Neural crest cell (in vitro differentiated cells): ENCODE results near the gene FHOD1. TPM values are rescaled to one million over a fixed set of nuclear protein-coding genes. Genes with fewer than 3 reads are reported as not detected.

ENCODE experiments used
- DNase-seq: peaks from one replicate; pipeline ENCODE4 v3.0.0; 2021; ENCODE audit warnings: low read depth, mixed read lengths, low spot score
- H3K27ac Mint-ChIP-seq: one replicate; pipeline ENCODE4 v1.8.0; 2021; ENCODE audit warnings: mild to moderate bottlenecking, mixed read lengths; ENCODE audit not compliant: unreplicated experiment
- H3K27me3 Mint-ChIP-seq: 2 replicates; pipeline ENCODE4 v1.8.0; 2021; ENCODE audit warnings: low read depth, mild to moderate bottlenecking, mixed read lengths
- H3K36me3 Mint-ChIP-seq: 2 replicates; pipeline ENCODE4 v1.8.0; 2021; ENCODE audit warnings: low read depth, mild to moderate bottlenecking, mixed read lengths
- H3K4me1 Mint-ChIP-seq: 2 replicates; pipeline ENCODE4 v1.8.0; 2021; ENCODE audit warnings: mixed read lengths
- H3K4me3 Mint-ChIP-seq: one replicate; pipeline ENCODE4 v1.8.0; 2021; ENCODE audit warnings: mild to moderate bottlenecking, mixed read lengths
- H3K9me3 Mint-ChIP-seq: 2 replicates; pipeline ENCODE4 v1.8.0; 2021; ENCODE audit warnings: mixed read lengths
- total RNA-seq: library from RNA; stranded (reverse); gene quantifications from 2 replicates; pipeline ENCODE4 v1.2.1, GENCODE V29; 2021
- TF ChIP-seq, protein P1 (sequence below): fragments of 200-600 bp; sonication (generic); conservative IDR thresholded peaks from 2 replicates; pipeline ENCODE4 v1.5.0; 2021; ENCODE audit warnings: antibody characterized with exemption, mild to moderate bottlenecking

Gene FHOD1
- total RNA-seq, 1 donor from 2014 or later = 45.5 TPM

DNA sequence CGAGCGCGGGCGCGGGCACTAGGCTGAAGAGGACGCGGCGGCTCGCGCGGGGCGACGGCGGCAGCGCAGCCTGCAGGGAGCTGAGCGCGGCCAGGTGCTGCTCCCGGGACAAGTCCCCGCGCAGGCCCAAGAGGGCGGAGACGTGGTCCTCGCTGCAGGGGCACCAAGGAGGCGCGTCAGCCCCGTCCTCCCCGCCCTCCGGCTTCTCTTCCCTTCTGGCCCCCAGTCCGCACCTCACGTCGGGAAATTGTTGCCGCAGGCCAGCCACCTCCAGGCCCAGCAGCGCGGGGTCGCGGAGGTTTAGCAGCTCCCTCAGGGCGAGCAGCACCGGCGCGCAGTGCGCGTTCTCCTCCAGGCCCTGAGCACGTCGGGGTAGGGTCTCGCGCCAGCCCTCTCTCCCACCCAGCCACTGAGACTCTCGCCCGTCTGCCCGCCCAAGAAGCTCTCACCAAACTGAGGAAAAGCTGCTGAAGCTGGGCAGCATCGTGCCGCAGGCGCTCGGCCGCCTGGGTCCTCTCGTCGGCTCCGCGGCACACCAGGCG, 62.8 kb downstream of the FHOD1 start:
- Mint-ChIP-seq H3K27ac (no peak overlapping the region), H3K4me3 (no peak overlapping the region), H3K36me3 (no peaks in the 10 kb centered on the region), H3K4me1 (peaks cover 7% of the 10 kb centered on the region), H3K9me3 (no peaks in the 10 kb centered on the region), H3K27me3 (peaks cover 28% of the 10 kb centered on the region)
- TF ChIP-seq, protein P1, sequence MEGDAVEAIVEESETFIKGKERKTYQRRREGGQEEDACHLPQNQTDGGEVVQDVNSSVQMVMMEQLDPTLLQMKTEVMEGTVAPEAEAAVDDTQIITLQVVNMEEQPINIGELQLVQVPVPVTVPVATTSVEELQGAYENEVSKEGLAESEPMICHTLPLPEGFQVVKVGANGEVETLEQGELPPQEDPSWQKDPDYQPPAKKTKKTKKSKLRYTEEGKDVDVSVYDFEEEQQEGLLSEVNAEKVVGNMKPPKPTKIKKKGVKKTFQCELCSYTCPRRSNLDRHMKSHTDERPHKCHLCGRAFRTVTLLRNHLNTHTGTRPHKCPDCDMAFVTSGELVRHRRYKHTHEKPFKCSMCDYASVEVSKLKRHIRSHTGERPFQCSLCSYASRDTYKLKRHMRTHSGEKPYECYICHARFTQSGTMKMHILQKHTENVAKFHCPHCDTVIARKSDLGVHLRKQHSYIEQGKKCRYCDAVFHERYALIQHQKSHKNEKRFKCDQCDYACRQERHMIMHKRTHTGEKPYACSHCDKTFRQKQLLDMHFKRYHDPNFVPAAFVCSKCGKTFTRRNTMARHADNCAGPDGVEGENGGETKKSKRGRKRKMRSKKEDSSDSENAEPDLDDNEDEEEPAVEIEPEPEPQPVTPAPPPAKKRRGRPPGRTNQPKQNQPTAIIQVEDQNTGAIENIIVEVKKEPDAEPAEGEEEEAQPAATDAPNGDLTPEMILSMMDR = no peak
- DNase-seq = no peak

DNA sequence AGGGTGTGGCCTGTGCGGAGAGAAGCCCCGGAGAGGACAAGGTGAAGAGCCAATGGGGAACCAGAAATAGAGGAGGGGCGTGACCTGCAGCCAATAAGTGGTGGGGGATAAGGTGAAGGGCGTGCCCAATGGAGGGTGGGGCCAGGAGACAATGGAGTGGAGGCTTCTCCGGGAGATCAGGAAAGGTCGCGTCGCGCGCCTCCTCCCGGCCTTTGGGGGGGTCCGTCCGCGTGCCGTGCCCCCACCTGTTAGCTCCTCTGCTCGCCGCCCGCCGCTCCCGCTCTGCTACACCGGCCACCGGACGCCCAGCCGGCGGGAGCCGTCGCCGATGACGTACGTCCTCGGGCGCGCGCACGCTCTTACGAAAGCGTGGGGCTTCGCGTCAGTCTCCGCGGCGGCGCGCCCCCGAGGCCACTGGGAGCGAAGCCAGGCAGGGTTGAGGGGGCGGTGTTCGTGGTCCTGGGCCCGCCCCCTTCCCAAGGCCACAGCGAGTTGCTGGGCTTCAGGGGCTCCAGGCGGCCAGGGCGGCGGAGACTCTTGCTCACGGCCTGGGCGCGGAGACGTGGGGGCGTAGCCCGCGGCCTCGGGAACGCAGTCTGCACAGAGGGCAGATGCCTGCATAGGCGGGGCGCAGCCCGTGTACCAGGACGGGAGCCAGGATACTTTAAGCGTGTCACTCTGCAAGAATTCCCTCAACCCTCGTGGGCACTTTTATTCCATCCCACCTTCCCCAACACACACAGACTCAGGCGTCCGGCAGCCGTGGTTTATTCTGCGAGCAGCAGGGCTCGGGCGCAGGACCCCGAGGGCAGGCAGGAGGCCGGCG, 63.4 kb downstream of the FHOD1 start, which contains the start of gene MATCAP1:
Gene MATCAP1, minus strand, starts transcription at position 337 of the 826 bp plus-strand sequence. CDS start 3,353 bp downstream, outside the sequence.
- Mint-ChIP-seq H3K9me3 (no peaks in the 10 kb centered on the region), H3K27me3 (peaks cover 31% of the 10 kb centered on the region), H3K4me1 (peaks cover 9% of the 10 kb centered on the region), H3K36me3 (peaks cover 2% of the 10 kb centered on the region), H3K4me3 (no peak within 1 kb of the TSS), H3K27ac (no peak within 1 kb of the TSS)
- TF ChIP-seq, protein P1 = no peak
- DNase-seq = peak; percentile 86

DNA sequence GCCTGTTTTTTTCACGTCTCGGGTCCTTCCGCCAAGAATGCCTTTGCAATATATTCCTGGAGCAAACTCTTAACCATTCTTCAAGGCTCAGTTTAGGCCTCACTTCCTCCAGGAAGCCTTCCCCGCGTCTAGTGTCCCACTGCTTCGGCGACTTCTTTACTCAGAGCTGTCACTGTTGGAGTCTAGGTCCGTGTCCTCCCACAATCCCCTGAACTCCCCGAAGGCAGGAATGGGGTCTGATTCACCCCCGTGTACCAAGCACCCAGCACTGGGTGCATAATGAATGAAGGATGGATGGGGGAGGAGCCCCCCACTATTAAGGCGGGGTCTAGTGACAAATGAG, 64.0 kb downstream of the FHOD1 start:
- Mint-ChIP-seq H3K27ac (no peak overlapping the region), H3K27me3 (peaks cover 35% of the 10 kb centered on the region), H3K4me3 (no peak overlapping the region), H3K9me3 (no peaks in the 10 kb centered on the region), H3K36me3 (peaks cover 2% of the 10 kb centered on the region), H3K4me1 (peaks cover 12% of the 10 kb centered on the region)
- no peak for DNase-seq
- TF ChIP-seq, protein P1 = no peak

DNA sequence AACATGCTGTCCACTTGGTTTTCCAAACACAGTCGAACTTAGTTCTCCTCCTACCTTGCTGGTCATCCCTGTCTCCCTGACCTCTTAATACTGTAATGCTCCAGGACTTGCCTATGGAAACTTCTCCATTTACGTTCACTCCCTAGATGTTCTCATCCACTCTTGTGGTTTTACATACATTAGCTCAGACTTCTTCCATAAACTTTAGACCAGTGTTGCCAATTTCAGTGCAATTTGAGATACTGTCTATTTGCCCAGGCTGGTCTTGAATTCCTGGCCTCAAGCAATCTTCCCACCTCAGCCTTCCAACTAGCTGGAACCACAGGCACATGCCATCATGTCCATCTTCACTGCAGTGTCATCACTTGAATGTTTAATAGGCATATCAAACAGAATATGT, 65.0 kb downstream of the FHOD1 start:
- H3K9me3 Mint-ChIP-seq = no peaks in the 10 kb centered on the region
- peaks cover 2% of the 10 kb centered on the region for H3K36me3 Mint-ChIP-seq
- no peak overlapping the region for H3K4me3 Mint-ChIP-seq
- peaks cover 40% of the 10 kb centered on the region for H3K27me3 Mint-ChIP-seq
- TF ChIP-seq, protein P1 = no peak
- H3K27ac Mint-ChIP-seq = no peak overlapping the region
- H3K4me1 Mint-ChIP-seq = peaks cover 12% of the 10 kb centered on the region
- DNase-seq = no peak

DNA sequence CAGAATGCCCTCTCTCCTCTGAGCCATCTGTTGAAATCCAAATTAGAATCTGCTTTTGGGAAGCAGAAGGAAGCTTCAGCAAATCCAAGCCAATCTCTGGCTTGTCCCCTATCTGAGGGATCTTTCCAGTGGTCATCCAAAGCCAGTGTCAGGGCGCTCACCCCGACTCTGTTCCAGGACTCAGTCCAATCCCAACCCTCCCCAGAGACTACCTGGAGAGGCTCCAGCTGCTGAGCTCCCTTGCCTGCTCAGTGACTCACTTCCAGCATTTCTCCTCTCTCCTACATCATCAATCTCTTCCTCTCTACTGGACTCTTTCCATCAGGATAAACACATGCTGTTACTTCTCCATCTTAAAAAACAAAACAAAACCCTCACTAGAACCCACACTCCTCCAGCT, 65.9 kb downstream of the FHOD1 start:
- DNase-seq = no peak
- Mint-ChIP-seq H3K36me3 (peaks cover 2% of the 10 kb centered on the region), H3K27me3 (peaks cover 39% of the 10 kb centered on the region), H3K27ac (no peak overlapping the region), H3K4me3 (no peak overlapping the region), H3K9me3 (no peaks in the 10 kb centered on the region), H3K4me1 (peaks cover 12% of the 10 kb centered on the region)
- TF ChIP-seq, protein P1 = no peak
